BJ (cell line): Measurements from ENCODE around the gene HS6ST3. TPM values are rescaled to one million over a fixed set of nuclear protein-coding genes. Genes with fewer than 3 reads are reported as not detected.

ENCODE experiments used
- CTCF ChIA-PET: fragments of 350-600 bp; formaldehyde crosslinking; extraction: SDS; loops from one replicate; lab custom pipeline; 2021; ENCODE audit warnings: antibody characterized with exemption, inconsistent platforms; lab: Yijun Ruan, JAX
- POLR2A ChIA-PET: fragments of 300-600 bp; sonication (Branson Sonifier 250); formaldehyde crosslinking; extraction: SDS; loops from one replicate; lab custom pipeline; 2021; ENCODE audit warnings: antibody characterized with exemption; lab: Charles Lee
- DNase-seq: peaks from one replicate; pipeline ENCODE4 v3.0.0-alpha.2; 2011; ENCODE audit warnings: low read depth
- H3K27me3 ChIP-seq: 2 replicates; pipeline ENCODE4 v1.6.0; 2011; ENCODE audit warnings: low read length; ENCODE audit not compliant: control insufficient read depth, insufficient read depth
- H3K36me3 ChIP-seq: 2 replicates; pipeline ENCODE4 v1.5.1; 2011; ENCODE audit warnings: low read length; ENCODE audit not compliant: control insufficient read depth, insufficient read depth
- H3K4me3 ChIP-seq: 2 replicates; pipeline ENCODE4 v1.5.1; 2011; ENCODE audit warnings: low read depth, mild to moderate bottlenecking, control low read depth, low read length
- CTCF ChIP-seq: IDR thresholded peaks from 2 replicates; pipeline ENCODE4 v1.5.1; 2011; ENCODE audit warnings: low read depth, mild to moderate bottlenecking, control low read depth, inconsistent platforms, low read length, moderate library complexity; ENCODE audit not compliant: insufficient read depth
- polyA plus RNA-seq: library from polyadenylated mRNA; depleted of rRNA; stranded (reverse); fragments of >200 nt; gene quantifications from 2 replicates; pipeline ENCODE4 v1.2.3, GENCODE V29; 2011

The HS6ST3 gene
- polyA plus RNA-seq, 1 experiment = not detected

DNA sequence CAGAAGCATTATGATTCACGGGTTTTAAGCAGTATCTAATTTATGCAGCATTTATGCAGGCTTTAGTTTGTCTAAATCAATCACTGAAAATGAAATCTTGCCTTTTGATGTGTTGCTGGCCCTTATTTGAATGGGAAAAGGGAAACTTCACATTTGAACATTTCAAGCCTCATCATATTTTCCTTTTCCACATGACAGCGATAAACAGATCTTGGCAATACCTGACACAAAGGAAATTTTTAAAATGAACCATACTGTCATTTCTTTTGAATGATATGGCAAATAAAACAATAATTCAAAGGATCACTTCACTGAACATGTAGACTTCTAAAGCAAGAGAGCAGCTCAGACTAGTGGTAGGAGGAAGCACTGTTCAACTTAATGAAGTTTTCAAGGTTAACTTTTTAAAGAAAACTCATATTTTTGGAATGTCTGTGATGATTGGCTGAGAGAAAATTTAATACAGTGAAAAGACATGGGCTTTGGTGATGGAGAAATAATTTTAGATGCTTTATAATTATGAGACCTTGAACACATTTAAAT, 706.3 kb downstream of the HS6ST3 start:
- CTCF ChIA-PET = no interaction called here
- POLR2A ChIA-PET = no interaction called here

GRCh38 chr13:96797136-96797535, 707.2 kb downstream of the HS6ST3 start:
- H3K27me3 ChIP-seq = no peaks in the 10 kb centered on the region
- ChIA-PET CTCF (no interaction called here), POLR2A (no interaction called here)
- no peak for DNase-seq
- no peaks in the 10 kb centered on the region for H3K36me3 ChIP-seq
- TF ChIP-seq CTCF = no peak
- no peak overlapping the region for H3K4me3 ChIP-seq

More for the DNA sequence above, 706.3 kb downstream of the HS6ST3 start:
- Histone ChIP-seq H3K4me3 (no peak overlapping the region), H3K36me3 (no peaks in the 10 kb centered on the region), H3K27me3 (no peaks in the 10 kb centered on the region)
- no peak for DNase-seq
- TF ChIP-seq CTCF = no peak

- ChIA-PET CTCF (no interaction called here), POLR2A (no interaction called here)
- no peak for DNase-seq
Measured at GRCh38 chr13:96803456-96804100, 713.7 kb downstream of the HS6ST3 start.

DNA sequence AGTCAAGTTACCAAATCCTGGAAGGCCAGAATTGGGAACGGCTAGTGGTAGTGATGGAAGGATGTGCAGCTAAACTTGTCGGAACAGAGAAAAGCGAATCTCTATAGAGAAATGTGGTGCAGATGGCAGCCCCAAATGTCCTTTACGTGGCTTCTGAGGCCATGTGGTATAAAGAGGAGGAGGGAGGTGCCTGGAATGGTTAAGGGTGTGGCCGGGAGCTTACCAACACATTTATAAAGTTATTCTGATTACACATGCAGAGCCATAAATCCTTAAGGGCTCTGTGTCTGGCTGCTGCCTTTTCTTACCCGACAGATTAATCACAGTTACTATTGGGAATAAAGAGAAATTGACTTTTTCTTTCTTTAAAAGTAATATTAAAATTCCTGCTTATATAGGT, 714.3 kb downstream of the HS6ST3 start:
- POLR2A ChIA-PET = no interaction called here
- CTCF ChIA-PET = no interaction called here
- H3K36me3 ChIP-seq = no peaks in the 10 kb centered on the region
- no peak overlapping the region for H3K4me3 ChIP-seq
- no peaks in the 10 kb centered on the region for H3K27me3 ChIP-seq
- no peak for DNase-seq
- no peak for TF ChIP-seq CTCF

More at GRCh38 chr13:96803456-96804100, 713.7 kb downstream of the HS6ST3 start:
- H3K4me3 ChIP-seq = no peak overlapping the region
- no peak for TF ChIP-seq CTCF
- no peaks in the 10 kb centered on the region for H3K27me3 ChIP-seq
- no peaks in the 10 kb centered on the region for H3K36me3 ChIP-seq

GRCh38 chr13:96806746-96807145, 716.8 kb downstream of the HS6ST3 start:
- H3K4me3 ChIP-seq = no peak overlapping the region
- no peak for DNase-seq
- ChIA-PET CTCF (no interaction called here), POLR2A (no interaction called here)
- H3K27me3 ChIP-seq = no peaks in the 10 kb centered on the region
- no peaks in the 10 kb centered on the region for H3K36me3 ChIP-seq
- TF ChIP-seq CTCF = no peak
